Osteoblast (primary cell): ENCODE data around the gene MPV17L. TPM values are rescaled to one million over a fixed set of nuclear protein-coding genes. Genes with fewer than 3 reads are reported as not detected.

Source experiments
- DNase-seq: peaks from one replicate; pipeline ENCODE4 v3.0.0; 2011; ENCODE audit warnings: low spot score, mixed read lengths; ENCODE audit not compliant: insufficient read length; ENCODE audit errors: missing footprints
- H2AFZ ChIP-seq: 2 replicates; pipeline ENCODE4 v1.6.0; 2011; ENCODE audit warnings: mild to moderate bottlenecking, low read length
- H3K27ac ChIP-seq: 2 replicates; pipeline ENCODE4 v1.5.1; 2011; ENCODE audit warnings: mild to moderate bottlenecking, low read depth, low read length, moderate library complexity
- H3K27me3 ChIP-seq: 2 replicates; pipeline ENCODE4 v1.6.0; 2012; ENCODE audit warnings: mild to moderate bottlenecking, control low read depth, inconsistent platforms, low read length, moderate library complexity; ENCODE audit not compliant: insufficient read depth
- H3K36me3 ChIP-seq: 2 replicates; pipeline ENCODE4 v1.5.1; 2011; ENCODE audit warnings: mild to moderate bottlenecking, low read length, control low read depth, moderate library complexity; ENCODE audit not compliant: insufficient read depth
- H3K4me1 ChIP-seq: 2 replicates; pipeline ENCODE4 v1.5.1; 2011; ENCODE audit warnings: mild to moderate bottlenecking, low read length, control low read depth, moderate library complexity; ENCODE audit not compliant: insufficient read depth
- H3K4me2 ChIP-seq: 2 replicates; pipeline ENCODE4 v1.6.0; 2011; ENCODE audit warnings: mild to moderate bottlenecking, low read length; ENCODE audit not compliant: insufficient read depth
- H3K4me3 ChIP-seq: fragments of 200-600 bp; sonication (generic); 3 replicates; pipeline ENCODE4 v1.5.1; 2012; ENCODE audit warnings: mild to moderate bottlenecking, low read length, inconsistent platforms; ENCODE audit not compliant: insufficient read depth
- H3K79me2 ChIP-seq: 2 replicates; pipeline ENCODE4 v1.6.0; 2012; ENCODE audit warnings: mild to moderate bottlenecking, low read length, control low read depth, inconsistent platforms; ENCODE audit not compliant: insufficient read depth
- H3K9me3 ChIP-seq: 2 replicates; pipeline ENCODE4 v1.5.1; 2011; ENCODE audit warnings: low read depth, low read length, control low read depth
- H4K20me1 ChIP-seq: 2 replicates; pipeline ENCODE4 v1.6.0; 2012; ENCODE audit warnings: mild to moderate bottlenecking, low read length, control low read depth; ENCODE audit not compliant: insufficient read depth
- total RNA-seq: library from RNA; depleted of rRNA; stranded (reverse); fragments of >200 nt; gene quantifications from 2 replicates; pipeline ENCODE4 v1.2.3, GENCODE V29; 2012
- TF ChIP-seq, protein P1 (sequence below): IDR thresholded peaks from 2 replicates; pipeline ENCODE4 v1.5.1; 2011; ENCODE audit warnings: mild to moderate bottlenecking, low read depth, low read length, moderate library complexity; ENCODE audit errors: extremely low read depth

Gene MPV17L
- total RNA-seq, 1 donor = 0.36 TPM

DNA sequence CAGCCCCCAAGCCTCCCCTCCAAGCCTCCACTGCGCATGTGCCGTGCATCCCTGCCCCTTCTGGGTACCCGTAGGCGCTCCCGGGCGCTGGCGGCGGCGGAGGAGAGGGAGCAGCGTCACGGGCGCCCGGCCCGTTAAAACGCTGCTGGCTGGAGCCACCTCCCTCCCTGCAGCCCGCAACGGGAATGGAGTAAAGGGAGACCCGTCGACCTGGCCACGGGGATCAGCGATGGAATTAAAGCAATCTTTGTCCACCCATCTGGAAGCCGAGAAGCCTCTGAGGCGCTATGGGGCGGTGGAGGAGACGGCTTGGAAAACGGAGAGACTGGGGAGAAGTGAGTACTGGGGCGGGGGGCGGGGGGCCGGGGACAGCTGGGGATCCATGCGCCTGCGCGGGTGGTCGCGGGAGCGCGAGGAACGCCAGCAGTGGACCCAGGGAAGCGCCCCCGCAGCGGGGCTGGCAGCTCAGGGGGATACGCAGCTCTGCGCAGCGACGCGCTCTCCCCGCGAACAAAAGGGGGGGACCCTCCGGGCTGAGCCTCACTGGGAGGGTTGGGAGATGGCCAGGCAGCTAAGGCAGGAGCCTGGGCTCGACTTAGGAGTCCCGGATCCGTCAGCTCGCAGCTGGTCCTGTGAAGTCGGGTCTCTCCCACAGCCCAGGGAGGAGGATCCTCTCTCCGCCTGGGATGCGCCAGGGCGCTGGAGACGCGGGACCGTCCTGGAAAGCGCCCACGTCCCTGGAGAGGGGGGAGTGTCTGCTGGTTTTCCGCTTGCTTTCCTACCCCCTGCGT lies 39.1 kb downstream of the MPV17L start, which contains the start of gene BMERB1:
Gene BMERB1 (plus strand): TSS at position 164 of the 791 bp plus-strand sequence. CDS start 66 bp downstream, at position 230.
- Histone ChIP-seq H3K4me1 (peaks cover 21% of the 10 kb centered on the region), H3K4me3 (peak within 1 kb of the TSS; percentile 91), H3K27ac (peak within 1 kb of the TSS; percentile 37), H3K27me3 (no peaks in the 10 kb centered on the region), H3K79me2 (peaks cover 53% of the 10 kb centered on the region), H3K4me2 (peak within 1 kb of the TSS; percentile 82), H2AFZ (peak within 1 kb of the TSS; percentile 95), H3K9me3 (no peaks in the 10 kb centered on the region), H3K36me3 (no peaks in the 10 kb centered on the region), H4K20me1 (peaks cover 14% of the 10 kb centered on the region)
- peak; percentile 93 for DNase-seq
- TF ChIP-seq, protein P1, sequence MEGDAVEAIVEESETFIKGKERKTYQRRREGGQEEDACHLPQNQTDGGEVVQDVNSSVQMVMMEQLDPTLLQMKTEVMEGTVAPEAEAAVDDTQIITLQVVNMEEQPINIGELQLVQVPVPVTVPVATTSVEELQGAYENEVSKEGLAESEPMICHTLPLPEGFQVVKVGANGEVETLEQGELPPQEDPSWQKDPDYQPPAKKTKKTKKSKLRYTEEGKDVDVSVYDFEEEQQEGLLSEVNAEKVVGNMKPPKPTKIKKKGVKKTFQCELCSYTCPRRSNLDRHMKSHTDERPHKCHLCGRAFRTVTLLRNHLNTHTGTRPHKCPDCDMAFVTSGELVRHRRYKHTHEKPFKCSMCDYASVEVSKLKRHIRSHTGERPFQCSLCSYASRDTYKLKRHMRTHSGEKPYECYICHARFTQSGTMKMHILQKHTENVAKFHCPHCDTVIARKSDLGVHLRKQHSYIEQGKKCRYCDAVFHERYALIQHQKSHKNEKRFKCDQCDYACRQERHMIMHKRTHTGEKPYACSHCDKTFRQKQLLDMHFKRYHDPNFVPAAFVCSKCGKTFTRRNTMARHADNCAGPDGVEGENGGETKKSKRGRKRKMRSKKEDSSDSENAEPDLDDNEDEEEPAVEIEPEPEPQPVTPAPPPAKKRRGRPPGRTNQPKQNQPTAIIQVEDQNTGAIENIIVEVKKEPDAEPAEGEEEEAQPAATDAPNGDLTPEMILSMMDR = no peak

- H3K27ac ChIP-seq = peak overlapping the region; percentile 34
- H3K4me3 ChIP-seq = peak overlapping the region; percentile 91
- peak overlapping the region; percentile 82 for H3K4me2 ChIP-seq
- no peaks in the 10 kb centered on the region for H3K9me3 ChIP-seq
- no peaks in the 10 kb centered on the region for H3K36me3 ChIP-seq
- TF ChIP-seq, protein P1 = no peak
- H4K20me1 ChIP-seq = peaks cover 14% of the 10 kb centered on the region
- peaks cover 54% of the 10 kb centered on the region for H3K79me2 ChIP-seq
- peaks cover 25% of the 10 kb centered on the region for H3K4me1 ChIP-seq
- peak overlapping the region; percentile 88 for H2AFZ ChIP-seq
- no peaks in the 10 kb centered on the region for H3K27me3 ChIP-seq
- peak; percentile 78 for DNase-seq
Measured at GRCh38 chr16:15435216-15435864, 39.8 kb downstream of the MPV17L start.

DNA sequence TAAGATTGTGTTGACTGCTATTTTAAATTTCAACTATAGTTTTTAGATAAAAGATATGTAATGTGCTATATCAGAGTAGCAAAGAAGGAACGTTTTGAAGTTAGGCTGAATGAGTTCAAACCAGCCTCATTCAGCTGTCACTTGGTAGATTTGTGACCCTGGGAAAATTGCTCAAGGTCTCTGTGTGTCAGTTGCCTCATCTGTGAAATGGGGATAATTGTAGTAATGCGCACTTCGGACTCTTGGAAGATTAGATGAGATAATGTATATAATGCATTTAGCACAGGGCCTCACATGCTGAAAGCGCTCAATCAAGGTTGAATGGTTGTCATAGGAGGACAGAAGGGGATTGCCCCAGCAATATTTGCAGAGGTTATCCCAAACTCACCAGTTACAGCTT lies 43.5 kb downstream of the MPV17L start:
- TF ChIP-seq, protein P1 = no peak
- no peak overlapping the region for H2AFZ ChIP-seq
- H3K9me3 ChIP-seq = no peaks in the 10 kb centered on the region
- peaks cover 79% of the 10 kb centered on the region for H3K79me2 ChIP-seq
- no peak overlapping the region for H3K4me3 ChIP-seq
- H4K20me1 ChIP-seq = peaks cover 20% of the 10 kb centered on the region
- peak overlapping the region; percentile 90 for H3K27ac ChIP-seq
- no peaks in the 10 kb centered on the region for H3K36me3 ChIP-seq
- H3K27me3 ChIP-seq = no peaks in the 10 kb centered on the region
- DNase-seq = no peak
- H3K4me2 ChIP-seq = peak overlapping the region; percentile 9
- H3K4me1 ChIP-seq = peaks cover 46% of the 10 kb centered on the region

GRCh38 chr16:15439521-15439920 lies 44.0 kb downstream of the MPV17L start:
- H2AFZ ChIP-seq = no peak overlapping the region

More at GRCh38 chr16:15439521-15439920, 44.0 kb downstream of the MPV17L start:
- no peaks in the 10 kb centered on the region for H3K36me3 ChIP-seq
- H3K27ac ChIP-seq = peak overlapping the region; percentile 90
- DNase-seq = no peak
- peaks cover 20% of the 10 kb centered on the region for H4K20me1 ChIP-seq
- no peaks in the 10 kb centered on the region for H3K9me3 ChIP-seq
- TF ChIP-seq, protein P1 = no peak
- no peak overlapping the region for H3K4me3 ChIP-seq
- peak overlapping the region; percentile 63 for H3K4me2 ChIP-seq
- no peaks in the 10 kb centered on the region for H3K27me3 ChIP-seq
- H3K4me1 ChIP-seq = peaks cover 46% of the 10 kb centered on the region
- H3K79me2 ChIP-seq = peaks cover 80% of the 10 kb centered on the region
